ENCODE data around the gene CAB39L.

The CAB39L gene

DNA sequence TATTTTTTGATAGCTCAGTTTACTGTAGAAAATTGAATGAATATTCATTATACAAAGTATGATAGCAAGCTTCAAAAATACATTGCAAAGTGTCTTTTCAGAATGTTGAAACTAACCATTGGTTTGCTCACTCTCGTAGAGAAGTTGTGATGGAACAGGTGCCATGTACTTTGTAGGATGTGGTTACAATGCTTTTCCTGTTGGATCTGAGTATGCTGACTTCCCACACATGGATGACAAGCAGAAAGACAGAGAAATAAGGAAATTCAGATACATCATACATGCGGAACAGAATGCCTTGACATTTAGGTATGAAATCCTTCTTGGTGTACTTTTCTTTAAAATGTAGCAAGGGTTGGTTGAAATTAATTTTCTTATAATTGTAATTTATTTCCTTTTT is 165.7 kb downstream of the CAB39L start:
- Histone ChIP-seq H3K27ac (ENCODE audit: low read depth in 2 of 2, low read length in 2 of 2) (no peak overlapping the region), H3K36me3 (ENCODE audit: control insufficient read depth in 2 of 2, insufficient read depth in 2 of 2, low read length in 2 of 2) (peaks cover 0 to 7% of the 10 kb centered on the region in 2 donors), H3K27me3 (ENCODE audit: control insufficient read depth in 2 of 2, insufficient read depth in 2 of 2, low read length in 2 of 2) (no peaks in the 10 kb centered on the region), H3K4me3 (ENCODE audit: low read length in 2 of 2) (no peak overlapping the region), H3K9me3 (ENCODE audit: control insufficient read depth in 2 of 2, low read length in 2 of 2) (no peaks in the 10 kb centered on the region), H3K4me1 (ENCODE audit: control insufficient read depth in 2 of 2, insufficient read depth in 2 of 2, low read length in 2 of 2) (no peaks in the 10 kb centered on the region), H3K9ac (ENCODE audit: low read depth in 1 of 2, low read length in 2 of 2) (no peak overlapping the region)

DNA sequence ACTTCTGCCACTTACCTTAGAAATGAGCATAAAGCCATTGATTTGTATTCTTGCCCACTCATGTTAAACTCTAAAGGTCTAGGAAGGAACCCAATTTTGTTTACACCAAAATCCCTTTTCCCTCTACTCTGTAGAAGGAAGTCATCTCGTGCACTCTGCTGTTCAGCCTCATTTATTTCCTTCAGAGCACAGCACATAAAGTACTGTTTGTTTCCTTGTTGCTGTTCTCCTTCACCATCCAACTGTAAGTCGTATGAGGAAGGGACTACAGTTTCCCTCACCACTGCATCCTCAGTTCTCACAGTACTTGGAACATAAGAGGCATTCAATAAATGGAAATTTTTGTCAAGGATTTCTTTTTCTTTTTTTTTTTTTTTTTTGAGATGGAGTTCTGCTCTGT is 171.6 kb downstream of the CAB39L start:
- peaks cover 6 to 10% of the 10 kb centered on the region in 2 donors for H3K36me3 ChIP-seq (ENCODE audit: control insufficient read depth in 2 of 2, insufficient read depth in 2 of 2, low read length in 2 of 2)
- H3K9me3 ChIP-seq (ENCODE audit: control insufficient read depth in 2 of 2, low read length in 2 of 2), result no peaks in the 10 kb centered on the region
- H3K27me3 ChIP-seq (ENCODE audit: control insufficient read depth in 2 of 2, insufficient read depth in 2 of 2, low read length in 2 of 2), result no peaks in the 10 kb centered on the region
- no peaks in the 10 kb centered on the region for H3K4me1 ChIP-seq (ENCODE audit: control insufficient read depth in 2 of 2, insufficient read depth in 2 of 2, low read length in 2 of 2)
- H3K9ac ChIP-seq (ENCODE audit: low read depth in 1 of 2, low read length in 2 of 2), result no peak overlapping the region
- H3K27ac ChIP-seq (ENCODE audit: low read depth in 2 of 2, low read length in 2 of 2), result no peak overlapping the region
- no peak overlapping the region for H3K4me3 ChIP-seq (ENCODE audit: low read length in 2 of 2)

DNA sequence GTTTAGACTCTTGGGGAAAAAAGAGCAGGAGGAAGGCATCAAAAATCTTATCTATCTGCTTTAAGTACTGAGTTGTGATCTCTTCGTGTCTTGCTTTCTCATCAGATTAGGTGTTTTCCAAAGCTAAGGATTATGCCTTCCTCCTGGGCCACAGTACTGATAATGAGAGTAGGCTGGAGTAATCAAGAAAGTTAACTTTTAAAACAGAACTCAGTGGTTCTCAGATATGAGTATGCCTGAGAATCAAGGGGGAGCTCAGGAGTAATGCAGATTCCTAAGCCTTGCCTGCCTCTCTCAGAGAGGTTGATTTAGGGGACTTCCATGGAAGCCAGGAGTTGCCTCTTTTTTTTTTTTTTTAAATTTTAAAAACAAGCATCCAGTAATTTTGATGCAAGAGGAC is 172.6 kb downstream of the CAB39L start:
- H3K36me3 ChIP-seq (ENCODE audit: control insufficient read depth in 2 of 2, insufficient read depth in 2 of 2, low read length in 2 of 2), result peaks cover 6 to 11% of the 10 kb centered on the region in 2 donors
- no peak overlapping the region for H3K9ac ChIP-seq (ENCODE audit: low read depth in 1 of 2, low read length in 2 of 2)
- no peak overlapping the region for H3K27ac ChIP-seq (ENCODE audit: low read depth in 2 of 2, low read length in 2 of 2)
- no peak overlapping the region for H3K4me3 ChIP-seq (ENCODE audit: low read length in 2 of 2)
- no peaks in the 10 kb centered on the region for H3K4me1 ChIP-seq (ENCODE audit: control insufficient read depth in 2 of 2, insufficient read depth in 2 of 2, low read length in 2 of 2)
- no peaks in the 10 kb centered on the region for H3K9me3 ChIP-seq (ENCODE audit: control insufficient read depth in 2 of 2, low read length in 2 of 2)
- H3K27me3 ChIP-seq (ENCODE audit: control insufficient read depth in 2 of 2, insufficient read depth in 2 of 2, low read length in 2 of 2), result no peaks in the 10 kb centered on the region

DNA sequence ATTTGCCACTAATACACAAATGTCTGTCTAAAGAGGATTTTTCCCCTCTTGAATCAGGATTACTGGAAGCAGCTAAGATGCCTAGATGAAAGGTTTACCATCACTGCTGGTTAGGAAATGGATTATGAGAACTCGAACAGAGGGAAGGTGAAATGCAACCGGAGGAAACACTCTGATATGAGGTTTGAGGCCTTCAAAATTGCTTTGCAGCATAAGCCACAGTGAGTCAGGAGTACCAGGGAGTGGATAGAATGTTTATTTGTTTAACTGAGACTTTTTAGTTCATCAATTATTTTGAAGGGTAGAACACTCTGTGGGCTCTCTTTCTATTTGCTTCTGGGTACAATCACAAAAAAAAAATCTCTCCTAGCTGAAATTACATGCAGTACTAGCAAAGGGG is 178.0 kb downstream of the CAB39L start:
- Histone ChIP-seq H3K9ac (ENCODE audit: low read depth in 1 of 2, low read length in 2 of 2) (no peak overlapping the region), H3K4me3 (ENCODE audit: low read length in 2 of 2) (no peak overlapping the region), H3K4me1 (ENCODE audit: control insufficient read depth in 2 of 2, insufficient read depth in 2 of 2, low read length in 2 of 2) (no peaks in the 10 kb centered on the region), H3K27me3 (ENCODE audit: control insufficient read depth in 2 of 2, insufficient read depth in 2 of 2, low read length in 2 of 2) (no peaks in the 10 kb centered on the region), H3K36me3 (ENCODE audit: control insufficient read depth in 2 of 2, insufficient read depth in 2 of 2, low read length in 2 of 2) (peaks cover 18 to 19% of the 10 kb centered on the region in 2 donors), H3K9me3 (ENCODE audit: control insufficient read depth in 2 of 2, low read length in 2 of 2) (no peaks in the 10 kb centered on the region), H3K27ac (ENCODE audit: low read depth in 2 of 2, low read length in 2 of 2) (no peak overlapping the region)

DNA sequence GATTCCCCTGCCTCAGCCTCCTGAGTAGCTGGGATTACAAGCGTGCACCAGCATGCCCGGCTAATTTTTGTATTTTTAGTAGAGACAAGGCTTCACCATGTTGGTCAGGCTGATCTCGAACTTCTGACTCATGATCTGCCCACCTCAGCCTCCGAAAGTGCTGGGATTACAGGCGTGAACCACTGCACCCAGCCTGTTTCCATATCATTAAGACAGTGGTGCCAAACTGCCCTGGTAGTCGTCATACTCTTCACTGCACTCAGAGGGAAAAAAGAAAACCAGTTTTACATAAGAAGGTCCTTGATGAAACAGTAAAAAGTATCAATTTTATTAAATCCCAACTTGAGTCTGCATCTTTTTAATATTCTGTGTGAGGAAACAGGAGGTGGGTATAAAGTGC is 181.2 kb downstream of the CAB39L start:
- H3K27me3 ChIP-seq (ENCODE audit: control insufficient read depth in 2 of 2, insufficient read depth in 2 of 2, low read length in 2 of 2), result no peaks in the 10 kb centered on the region
- H3K4me3 ChIP-seq (ENCODE audit: low read length in 2 of 2), result no peak overlapping the region
- no peak overlapping the region for H3K9ac ChIP-seq (ENCODE audit: low read depth in 1 of 2, low read length in 2 of 2)
- peaks cover 19 to 27% of the 10 kb centered on the region in 2 donors for H3K36me3 ChIP-seq (ENCODE audit: control insufficient read depth in 2 of 2, insufficient read depth in 2 of 2, low read length in 2 of 2)
- no peaks in the 10 kb centered on the region for H3K4me1 ChIP-seq (ENCODE audit: control insufficient read depth in 2 of 2, insufficient read depth in 2 of 2, low read length in 2 of 2)
- no peak overlapping the region for H3K27ac ChIP-seq (ENCODE audit: low read depth in 2 of 2, low read length in 2 of 2)
- H3K9me3 ChIP-seq (ENCODE audit: control insufficient read depth in 2 of 2, low read length in 2 of 2), result no peaks in the 10 kb centered on the region

DNA sequence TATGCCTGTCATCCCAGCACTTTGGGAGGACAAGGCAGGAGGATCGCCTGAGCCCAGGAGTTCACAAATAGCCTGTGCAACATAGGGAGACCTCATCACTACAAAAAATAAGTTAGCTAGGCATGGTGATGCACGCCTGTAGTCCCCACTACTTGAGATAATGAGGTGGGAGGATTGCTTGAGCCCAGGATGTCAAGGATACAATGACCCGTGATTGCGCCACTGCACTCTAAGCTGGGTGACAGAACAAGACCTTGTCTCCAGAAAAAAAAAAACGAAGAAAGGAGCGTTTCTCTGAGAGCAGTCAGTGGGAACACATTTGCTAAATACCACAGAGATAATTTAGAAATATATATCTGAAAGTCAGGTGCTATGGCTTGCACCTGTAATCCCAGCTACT is 184.3 kb downstream of the CAB39L start:
- H3K36me3 ChIP-seq (ENCODE audit: control insufficient read depth in 2 of 2, insufficient read depth in 2 of 2, low read length in 2 of 2), result peaks cover 22 to 39% of the 10 kb centered on the region in 2 donors
- no peak overlapping the region for H3K27ac ChIP-seq (ENCODE audit: low read depth in 2 of 2, low read length in 2 of 2)

More for the DNA sequence above, 184.3 kb downstream of the CAB39L start:
- Histone ChIP-seq H3K4me1 (ENCODE audit: control insufficient read depth in 2 of 2, insufficient read depth in 2 of 2, low read length in 2 of 2) (no peaks in the 10 kb centered on the region), H3K9me3 (ENCODE audit: control insufficient read depth in 2 of 2, low read length in 2 of 2) (no peaks in the 10 kb centered on the region), H3K27me3 (ENCODE audit: control insufficient read depth in 2 of 2, insufficient read depth in 2 of 2, low read length in 2 of 2) (no peaks in the 10 kb centered on the region), H3K4me3 (ENCODE audit: low read length in 2 of 2) (no peak overlapping the region), H3K9ac (ENCODE audit: low read depth in 1 of 2, low read length in 2 of 2) (no peak overlapping the region)

Data from mucosa of rectum (tissue), 2 donors.